ENCODE data around the gene LYST.

The LYST gene

DNA sequence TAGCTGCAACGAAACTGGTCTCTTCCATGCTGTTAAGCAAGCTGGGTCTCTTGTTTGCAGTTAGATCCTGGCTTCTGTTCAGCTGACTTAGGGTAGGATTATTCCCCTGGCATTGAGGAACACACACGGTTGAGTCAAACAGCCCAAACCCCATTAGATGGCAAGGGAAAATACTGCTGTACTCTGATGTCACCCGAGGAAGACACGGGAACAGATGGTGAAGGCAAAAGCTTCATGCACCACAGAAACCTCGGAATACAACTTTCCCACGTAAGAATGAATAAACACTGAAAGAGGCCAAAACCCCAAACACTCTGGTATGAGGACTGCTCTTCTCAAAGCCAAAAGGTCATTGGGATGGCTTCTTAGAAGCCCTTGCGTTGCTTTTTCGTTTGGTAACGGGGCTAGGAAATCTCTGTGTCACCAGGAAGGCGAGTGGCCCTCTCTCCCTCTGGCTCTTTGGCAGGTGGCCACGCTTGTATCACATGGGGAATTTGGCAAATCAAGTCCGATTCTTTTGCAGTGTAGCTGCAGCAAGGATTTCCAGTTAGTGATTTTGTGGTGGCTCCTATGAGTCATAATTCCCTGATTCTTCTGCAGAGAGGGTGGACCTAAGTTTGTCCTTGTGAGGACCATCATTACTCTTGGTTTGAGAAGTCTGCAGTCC is 16.7 kb upstream of the LYST start:
- TF ChIP-seq, protein P1, sequence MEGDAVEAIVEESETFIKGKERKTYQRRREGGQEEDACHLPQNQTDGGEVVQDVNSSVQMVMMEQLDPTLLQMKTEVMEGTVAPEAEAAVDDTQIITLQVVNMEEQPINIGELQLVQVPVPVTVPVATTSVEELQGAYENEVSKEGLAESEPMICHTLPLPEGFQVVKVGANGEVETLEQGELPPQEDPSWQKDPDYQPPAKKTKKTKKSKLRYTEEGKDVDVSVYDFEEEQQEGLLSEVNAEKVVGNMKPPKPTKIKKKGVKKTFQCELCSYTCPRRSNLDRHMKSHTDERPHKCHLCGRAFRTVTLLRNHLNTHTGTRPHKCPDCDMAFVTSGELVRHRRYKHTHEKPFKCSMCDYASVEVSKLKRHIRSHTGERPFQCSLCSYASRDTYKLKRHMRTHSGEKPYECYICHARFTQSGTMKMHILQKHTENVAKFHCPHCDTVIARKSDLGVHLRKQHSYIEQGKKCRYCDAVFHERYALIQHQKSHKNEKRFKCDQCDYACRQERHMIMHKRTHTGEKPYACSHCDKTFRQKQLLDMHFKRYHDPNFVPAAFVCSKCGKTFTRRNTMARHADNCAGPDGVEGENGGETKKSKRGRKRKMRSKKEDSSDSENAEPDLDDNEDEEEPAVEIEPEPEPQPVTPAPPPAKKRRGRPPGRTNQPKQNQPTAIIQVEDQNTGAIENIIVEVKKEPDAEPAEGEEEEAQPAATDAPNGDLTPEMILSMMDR (conservative IDR thresholded peaks at IDR 0.05; ENCODE audit: low read length), result no peak
- TF ChIP-seq EZH2phosphoT487 (IDR thresholded peaks at IDR 0.05; ENCODE audit: borderline replicate concordance), result no peak
- no peaks in the 10 kb centered on the region for H3K9me2 ChIP-seq (replicated peaks; ENCODE audit: low read depth, low read length)
- no peak overlapping the region for H3K4me2 ChIP-seq (ENCODE audit: low read depth, low read length, poor library complexity, severe bottlenecking)
- no peaks in the 10 kb centered on the region for H3K9me3 ChIP-seq (ENCODE audit: insufficient read depth, low read depth, low read length)
- no peaks in the 10 kb centered on the region for H3F3A ChIP-seq (ENCODE audit: low read depth)
- H3K9ac ChIP-seq (ENCODE audit: low read depth, low read length, poor library complexity, severe bottlenecking), result no peak overlapping the region
- no peaks in the 10 kb centered on the region for H4K20me1 ChIP-seq (ENCODE audit: insufficient read depth, low read length, poor library complexity, severe bottlenecking)
- H2AFZ ChIP-seq (ENCODE audit: low read length), result no peak overlapping the region
- H3K27me3 ChIP-seq (ENCODE audit: insufficient read depth, low read length, poor library complexity, severe bottlenecking), result no peaks in the 10 kb centered on the region
- no peaks in the 10 kb centered on the region for H3K4me1 ChIP-seq (ENCODE audit: insufficient read depth, low read length, poor library complexity, severe bottlenecking)
- H3K79me2 ChIP-seq (ENCODE audit: insufficient read depth, low read length), result no peaks in the 10 kb centered on the region
- no peak overlapping the region for H3K4me3 ChIP-seq (ENCODE audit: low read length, poor library complexity, severe bottlenecking)
- H3K36me3 ChIP-seq (ENCODE audit: insufficient read depth, low read length), result no peaks in the 10 kb centered on the region

DNA sequence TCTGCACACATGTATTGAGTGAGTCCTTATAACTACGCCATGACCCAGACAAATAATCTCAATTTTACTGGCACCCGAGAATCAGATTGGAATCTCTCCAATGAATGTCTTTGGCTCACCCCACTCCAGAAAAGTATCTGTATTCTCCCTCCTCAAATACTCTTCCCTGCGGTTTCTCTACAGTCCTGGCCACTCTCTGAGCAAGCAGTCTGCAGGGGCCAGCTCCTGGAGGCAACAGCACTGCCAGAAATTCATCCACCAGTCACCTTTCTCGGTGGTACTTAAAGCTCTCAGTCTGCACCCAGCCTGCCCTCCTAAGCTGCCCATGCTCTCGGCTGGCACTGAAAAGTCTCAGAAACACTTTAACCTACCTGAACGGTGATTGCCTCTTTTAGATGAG is 16.1 kb upstream of the LYST start:
- Histone ChIP-seq H3K4me1 (ENCODE audit: insufficient read depth, low read length, poor library complexity, severe bottlenecking) (no peaks in the 10 kb centered on the region), H3K9me2 (replicated peaks; ENCODE audit: low read depth, low read length) (no peaks in the 10 kb centered on the region), H2AFZ (ENCODE audit: low read length) (no peak overlapping the region), H3F3A (ENCODE audit: low read depth) (no peaks in the 10 kb centered on the region), H3K9me3 (ENCODE audit: insufficient read depth, low read depth, low read length) (no peaks in the 10 kb centered on the region), H3K4me2 (ENCODE audit: low read depth, low read length, poor library complexity, severe bottlenecking) (no peak overlapping the region), H3K36me3 (ENCODE audit: insufficient read depth, low read length) (no peaks in the 10 kb centered on the region), H3K27me3 (ENCODE audit: insufficient read depth, low read length, poor library complexity, severe bottlenecking) (no peaks in the 10 kb centered on the region), H3K79me2 (ENCODE audit: insufficient read depth, low read length) (no peaks in the 10 kb centered on the region), H3K9ac (ENCODE audit: low read depth, low read length, poor library complexity, severe bottlenecking) (no peak overlapping the region), H3K4me3 (ENCODE audit: low read length, poor library complexity, severe bottlenecking) (no peak overlapping the region), H4K20me1 (ENCODE audit: insufficient read depth, low read length, poor library complexity, severe bottlenecking) (no peaks in the 10 kb centered on the region)
- TF ChIP-seq EZH2phosphoT487 (IDR thresholded peaks at IDR 0.05; ENCODE audit: borderline replicate concordance), result no peak
- TF ChIP-seq, protein P1 (conservative IDR thresholded peaks at IDR 0.05; ENCODE audit: low read length), result no peak

DNA sequence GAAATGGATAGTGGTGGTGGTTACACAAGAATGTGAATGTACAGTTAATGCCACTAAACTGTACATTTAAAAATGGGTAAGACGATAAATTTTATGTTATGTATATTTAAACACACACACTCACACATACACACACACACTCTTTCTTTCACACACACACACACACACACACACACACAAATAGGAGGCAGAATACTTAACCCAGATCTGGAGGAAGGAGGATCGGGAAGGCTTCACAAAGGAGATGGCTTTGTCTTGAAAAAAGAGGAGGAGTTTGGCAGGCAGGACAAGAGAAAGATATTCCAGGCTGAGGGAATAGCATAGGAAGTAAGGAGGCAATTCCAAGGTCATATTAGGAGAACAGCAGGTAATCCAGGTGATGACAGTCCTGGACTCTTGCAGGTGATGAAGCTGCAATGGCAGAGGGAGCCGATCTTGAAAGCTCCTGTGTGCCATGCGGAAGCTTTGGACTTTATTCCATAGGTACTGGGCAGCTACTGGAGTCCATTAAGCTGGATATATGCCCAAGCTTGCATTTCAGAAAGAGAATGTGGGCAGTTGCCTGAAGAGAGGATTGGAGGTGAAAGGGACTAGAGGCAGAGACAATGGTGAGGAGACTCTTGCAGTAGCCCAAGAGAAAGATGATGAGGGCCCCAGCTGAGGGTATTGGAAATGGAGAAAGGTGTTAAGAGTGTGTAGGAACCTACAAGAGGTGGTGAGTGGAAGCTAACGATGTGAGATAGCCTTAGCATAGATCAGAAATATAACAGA is 15.4 kb upstream of the LYST start:
- H3K4me3 ChIP-seq (ENCODE audit: low read length, poor library complexity, severe bottlenecking), result no peak overlapping the region
- H2AFZ ChIP-seq (ENCODE audit: low read length), result no peak overlapping the region
- H3K9me3 ChIP-seq (ENCODE audit: insufficient read depth, low read depth, low read length), result no peaks in the 10 kb centered on the region
- no peaks in the 10 kb centered on the region for H3F3A ChIP-seq (ENCODE audit: low read depth)
- H3K9ac ChIP-seq (ENCODE audit: low read depth, low read length, poor library complexity, severe bottlenecking), result no peak overlapping the region
- H3K27me3 ChIP-seq (ENCODE audit: insufficient read depth, low read length, poor library complexity, severe bottlenecking), result no peaks in the 10 kb centered on the region
- H3K36me3 ChIP-seq (ENCODE audit: insufficient read depth, low read length), result no peaks in the 10 kb centered on the region
- H3K9me2 ChIP-seq (replicated peaks; ENCODE audit: low read depth, low read length), result no peaks in the 10 kb centered on the region
- TF ChIP-seq EZH2phosphoT487 (IDR thresholded peaks at IDR 0.05; ENCODE audit: borderline replicate concordance), result no peak
- TF ChIP-seq, protein P1 (conservative IDR thresholded peaks at IDR 0.05; ENCODE audit: low read length), result no peak
- no peaks in the 10 kb centered on the region for H3K4me1 ChIP-seq (ENCODE audit: insufficient read depth, low read length, poor library complexity, severe bottlenecking)
- no peaks in the 10 kb centered on the region for H3K79me2 ChIP-seq (ENCODE audit: insufficient read depth, low read length)
- H4K20me1 ChIP-seq (ENCODE audit: insufficient read depth, low read length, poor library complexity, severe bottlenecking), result no peaks in the 10 kb centered on the region
- H3K4me2 ChIP-seq (ENCODE audit: low read depth, low read length, poor library complexity, severe bottlenecking), result no peak overlapping the region
